Muscle layer of duodenum (tissue), 2 donors: ENCODE results near the gene PLA2G2F.

Experiments used
- H3K27ac ChIP-seq: one replicate; pipeline ENCODE4 v1.7.0; 2013; ENCODE audit warnings: mild to moderate bottlenecking, low read length
- H3K27me3 ChIP-seq: one replicate; pipeline ENCODE4 v1.7.0; 2013; ENCODE audit warnings: low read depth, mild to moderate bottlenecking, control low read depth, low read length
- H3K36me3 ChIP-seq, 2 donors: one replicate each; pipeline ENCODE4 v1.7.0; 2013; ENCODE audit warnings: low read length in 2 of 2, control low read depth in 1 of 2, mild to moderate bottlenecking in 1 of 2; ENCODE audit not compliant: insufficient read depth in 2 of 2, control insufficient read depth in 1 of 2
- H3K4me1 ChIP-seq, 2 donors: one replicate each; pipeline ENCODE4 v1.7.0; 2013; ENCODE audit warnings: low read length in 2 of 2, mild to moderate bottlenecking in 2 of 2, control low read depth in 1 of 2, moderate library complexity in 1 of 2; ENCODE audit not compliant: insufficient read depth in 2 of 2, control insufficient read depth in 1 of 2
- H3K4me3 ChIP-seq, 2 donors: one replicate each; pipeline ENCODE4 v1.7.0; 2013; ENCODE audit warnings: low read length in 2 of 2, low read depth in 1 of 2, mild to moderate bottlenecking in 1 of 2
- H3K9me3 ChIP-seq, 2 donors: one replicate each; pipeline ENCODE4 v1.7.0; 2013; ENCODE audit warnings: low read length in 2 of 2, control low read depth in 1 of 2, mild to moderate bottlenecking in 1 of 2; ENCODE audit not compliant: control insufficient read depth in 1 of 2
- donor health status: healthy.

PLA2G2F gene

GRCh38 chr1:20180129-20180843 is 41.2 kb downstream of the PLA2G2F start:
- Histone ChIP-seq H3K27me3 (no peaks in the 10 kb centered on the region), H3K4me1 (peaks cover 0 to 5% of the 10 kb centered on the region in 2 donors), H3K4me3 (no peak overlapping the region), H3K27ac (no peak overlapping the region), H3K36me3 (no peaks in the 10 kb centered on the region), H3K9me3 (no peaks in the 10 kb centered on the region)

- no peaks in the 10 kb centered on the region for H3K27me3 ChIP-seq
- no peaks in the 10 kb centered on the region for H3K36me3 ChIP-seq
- no peak overlapping the region for H3K27ac ChIP-seq
- peaks cover 0 to 5% of the 10 kb centered on the region in 2 donors for H3K4me1 ChIP-seq
- no peaks in the 10 kb centered on the region for H3K9me3 ChIP-seq
- no peak overlapping the region for H3K4me3 ChIP-seq
These were observed 41.7 kb downstream of the PLA2G2F start for GRCh38 chr1:20180844-20181207.

GRCh38 chr1:20182415-20182814 is 43.3 kb downstream of the PLA2G2F start:
- Histone ChIP-seq H3K27me3 (no peaks in the 10 kb centered on the region), H3K4me1 (peaks cover under 1 to 8% of the 10 kb centered on the region in 2 donors), H3K27ac (no peak overlapping the region), H3K36me3 (no peaks in the 10 kb centered on the region), H3K9me3 (no peaks in the 10 kb centered on the region), H3K4me3 (no peak overlapping the region)

GRCh38 chr1:20183035-20183434 is 43.9 kb downstream of the PLA2G2F start:
- Histone ChIP-seq H3K27ac (peak overlapping the region; percentile 57), H3K4me1 (peaks cover 3 to 8% of the 10 kb centered on the region in 2 donors), H3K27me3 (no peaks in the 10 kb centered on the region)

GRCh38 chr1:20183616-20184271 is 44.6 kb downstream of the PLA2G2F start:
- Histone ChIP-seq H3K4me3 (no peak overlapping the region), H3K27ac (peak overlapping the region; percentile 57), H3K9me3 (no peaks in the 10 kb centered on the region), H3K36me3 (no peaks in the 10 kb centered on the region), H3K27me3 (no peaks in the 10 kb centered on the region), H3K4me1 (peaks cover 7 to 11% of the 10 kb centered on the region in 2 donors)

More at GRCh38 chr1:20183035-20183434, 43.9 kb downstream of the PLA2G2F start:
- H3K9me3 ChIP-seq: no peaks in the 10 kb centered on the region
- H3K36me3 ChIP-seq: no peaks in the 10 kb centered on the region
- H3K4me3 ChIP-seq: no peak overlapping the region

GRCh38 chr1:20184481-20184900 is 45.4 kb downstream of the PLA2G2F start:
- no peaks in the 10 kb centered on the region for H3K9me3 ChIP-seq
- H3K27ac ChIP-seq: peak overlapping the region; percentile 19
- peaks cover 7 to 18% of the 10 kb centered on the region in 2 donors for H3K4me1 ChIP-seq
- no peaks in the 10 kb centered on the region for H3K27me3 ChIP-seq
- no peak overlapping the region for H3K4me3 ChIP-seq
- no peaks in the 10 kb centered on the region for H3K36me3 ChIP-seq

- H3K27me3 ChIP-seq: no peaks in the 10 kb centered on the region
- peak overlapping the region; percentile 33 to 64 for H3K4me3 ChIP-seq
- H3K4me1 ChIP-seq: peaks cover 7 to 19% of the 10 kb centered on the region in 2 donors
- no peaks in the 10 kb centered on the region for H3K36me3 ChIP-seq
- no peaks in the 10 kb centered on the region for H3K9me3 ChIP-seq
- H3K27ac ChIP-seq: peak overlapping the region; percentile 76
These were observed 46.1 kb downstream of the PLA2G2F start for GRCh38 chr1:20184997-20185833.

GRCh38 chr1:20185834-20186782 is 47.0 kb downstream of the PLA2G2F start, which contains the start of the genes PLA2G2C and UBXN10:
Gene PLA2G2C (minus strand): TSS chr1:20186518. CDS start chr1:20177363, 9,155 bp downstream.
Gene UBXN10 (plus strand): TSS chr1:20186096. CDS start chr1:20190562, 4,466 bp downstream.
- H3K27ac ChIP-seq: peak within 1 kb of the TSS; percentile 82
- H3K27me3 ChIP-seq: no peaks in the 10 kb centered on the region
- H3K36me3 ChIP-seq: peaks cover 0 to 2% of the 10 kb centered on the region in 2 donors

GRCh38 chr1:20187103-20187812 is 48.1 kb downstream of the PLA2G2F start:
- peaks cover 7 to 22% of the 10 kb centered on the region in 2 donors for H3K4me1 ChIP-seq
- peak overlapping the region in 1 of 2 donors; percentile 64 for H3K4me3 ChIP-seq
- H3K36me3 ChIP-seq: peaks cover 0 to 6% of the 10 kb centered on the region in 2 donors
- no peaks in the 10 kb centered on the region for H3K9me3 ChIP-seq
- H3K27me3 ChIP-seq: no peaks in the 10 kb centered on the region
- peak overlapping the region; percentile 82 for H3K27ac ChIP-seq

More at GRCh38 chr1:20185834-20186782, 47.0 kb downstream of the PLA2G2F start, which contains the start of the genes PLA2G2C and UBXN10:
- Histone ChIP-seq H3K4me3 (peak within 1 kb of the TSS; percentile 58 to 64), H3K9me3 (no peaks in the 10 kb centered on the region), H3K4me1 (peaks cover 7 to 19% of the 10 kb centered on the region in 2 donors)
